GM10847 (cell line): ENCODE results near the gene EPHB2.

Experiments used
- POLR2A ChIP-seq: IDR thresholded peaks from 2 replicates; pipeline ENCODE4 v1.6.1; 2011; ENCODE audit not compliant: insufficient read length; ENCODE audit errors: extremely low read depth

The EPHB2 gene

DNA sequence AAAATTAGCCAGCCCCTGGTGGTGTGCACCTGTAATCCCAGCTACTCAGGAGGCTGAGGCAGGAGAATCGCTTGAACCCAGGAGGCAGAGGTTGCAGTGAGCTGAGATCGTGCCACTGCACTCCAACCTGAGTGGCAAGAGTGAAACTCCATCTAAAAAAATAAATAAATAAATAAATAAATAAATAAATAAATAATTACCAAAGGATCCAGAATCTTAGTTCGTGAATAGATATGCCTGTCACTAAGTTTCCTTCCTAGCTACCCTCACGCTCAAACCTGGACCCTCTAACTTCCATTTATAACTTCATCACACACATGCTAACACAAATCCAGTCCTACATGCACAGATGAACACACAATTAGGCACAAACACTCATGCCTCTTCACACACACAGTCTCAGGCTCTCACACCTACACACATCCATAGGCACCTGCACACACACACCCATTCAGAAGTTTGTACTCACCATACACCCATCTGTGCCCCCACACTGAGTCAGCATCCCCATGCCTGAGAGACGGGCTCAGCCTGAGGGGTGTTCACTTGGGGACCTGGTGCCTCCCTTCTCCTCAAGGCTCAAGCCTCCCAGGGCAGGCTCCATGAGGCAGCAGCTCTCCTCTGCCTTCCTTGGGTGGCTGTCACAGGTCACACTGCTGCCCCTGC lies 200.5 kb downstream of the EPHB2 start:
- no peak for TF ChIP-seq POLR2A

DNA sequence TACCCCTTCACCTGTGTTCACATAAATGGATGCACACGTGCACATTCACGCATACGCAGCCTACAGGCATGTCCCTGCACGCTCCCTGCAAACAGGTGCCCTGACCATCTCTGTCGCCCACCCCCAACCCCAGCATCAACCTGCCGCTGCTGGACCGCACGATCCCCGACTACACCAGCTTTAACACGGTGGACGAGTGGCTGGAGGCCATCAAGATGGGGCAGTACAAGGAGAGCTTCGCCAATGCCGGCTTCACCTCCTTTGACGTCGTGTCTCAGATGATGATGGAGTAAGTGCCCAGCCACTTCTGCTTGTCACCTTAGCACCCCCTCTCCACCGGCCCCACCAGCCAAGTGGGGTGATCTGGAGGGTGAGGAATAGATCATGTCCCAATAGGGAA lies 201.7 kb downstream of the EPHB2 start:
- TF ChIP-seq POLR2A, result no peak

DNA sequence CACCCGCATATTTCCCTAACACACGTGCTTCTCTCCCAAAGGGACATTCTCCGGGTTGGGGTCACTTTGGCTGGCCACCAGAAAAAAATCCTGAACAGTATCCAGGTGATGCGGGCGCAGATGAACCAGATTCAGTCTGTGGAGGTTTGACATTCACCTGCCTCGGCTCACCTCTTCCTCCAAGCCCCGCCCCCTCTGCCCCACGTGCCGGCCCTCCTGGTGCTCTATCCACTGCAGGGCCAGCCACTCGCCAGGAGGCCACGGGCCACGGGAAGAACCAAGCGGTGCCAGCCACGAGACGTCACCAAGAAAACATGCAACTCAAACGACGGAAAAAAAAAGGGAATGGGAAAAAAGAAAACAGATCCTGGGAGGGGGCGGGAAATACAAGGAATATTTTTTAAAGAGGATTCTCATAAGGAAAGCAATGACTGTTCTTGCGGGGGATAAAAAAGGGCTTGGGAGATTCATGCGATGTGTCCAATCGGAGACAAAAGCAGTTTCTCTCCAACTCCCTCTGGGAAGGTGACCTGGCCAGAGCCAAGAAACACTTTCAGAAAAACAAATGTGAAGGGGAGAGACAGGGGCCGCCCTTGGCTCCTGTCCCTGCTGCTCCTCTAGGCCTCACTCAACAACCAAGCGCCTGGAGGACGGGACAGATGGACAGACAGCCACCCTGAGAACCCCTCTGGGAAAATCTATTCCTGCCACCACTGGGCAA lies 202.9 kb downstream of the EPHB2 start:
- TF ChIP-seq POLR2A, result no peak

DNA sequence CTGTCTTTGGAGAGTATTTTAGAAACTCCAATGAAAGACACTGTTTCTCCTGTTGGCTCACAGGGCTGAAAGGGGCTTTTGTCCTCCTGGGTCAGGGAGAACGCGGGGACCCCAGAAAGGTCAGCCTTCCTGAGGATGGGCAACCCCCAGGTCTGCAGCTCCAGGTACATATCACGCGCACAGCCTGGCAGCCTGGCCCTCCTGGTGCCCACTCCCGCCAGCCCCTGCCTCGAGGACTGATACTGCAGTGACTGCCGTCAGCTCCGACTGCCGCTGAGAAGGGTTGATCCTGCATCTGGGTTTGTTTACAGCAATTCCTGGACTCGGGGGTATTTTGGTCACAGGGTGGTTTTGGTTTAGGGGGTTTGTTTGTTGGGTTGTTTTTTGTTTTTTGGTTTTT lies 203.5 kb downstream of the EPHB2 start:
- TF ChIP-seq POLR2A, result no peak

DNA sequence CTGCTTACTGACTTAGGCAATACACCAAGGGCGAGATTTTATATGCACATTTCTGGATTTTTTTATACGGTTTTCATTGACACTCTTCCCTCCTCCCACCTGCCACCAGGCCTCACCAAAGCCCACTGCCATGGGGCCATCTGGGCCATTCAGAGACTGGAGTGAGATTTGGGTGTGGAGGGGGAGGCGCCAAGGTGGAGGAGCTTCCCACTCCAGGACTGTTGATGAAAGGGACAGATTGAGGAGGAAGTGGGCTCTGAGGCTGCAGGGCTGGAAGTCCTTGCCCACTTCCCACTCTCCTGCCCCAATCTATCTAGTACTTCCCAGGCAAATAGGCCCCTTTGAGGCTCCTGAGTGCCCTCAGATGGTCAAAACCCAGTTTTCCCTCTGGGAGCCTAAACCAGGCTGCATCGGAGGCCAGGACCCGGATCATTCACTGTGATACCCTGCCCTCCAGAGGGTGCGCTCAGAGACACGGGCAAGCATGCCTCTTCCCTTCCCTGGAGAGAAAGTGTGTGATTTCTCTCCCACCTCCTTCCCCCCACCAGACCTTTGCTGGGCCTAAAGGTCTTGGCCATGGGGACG lies 204.1 kb downstream of the EPHB2 start:
- no peak for TF ChIP-seq POLR2A

DNA sequence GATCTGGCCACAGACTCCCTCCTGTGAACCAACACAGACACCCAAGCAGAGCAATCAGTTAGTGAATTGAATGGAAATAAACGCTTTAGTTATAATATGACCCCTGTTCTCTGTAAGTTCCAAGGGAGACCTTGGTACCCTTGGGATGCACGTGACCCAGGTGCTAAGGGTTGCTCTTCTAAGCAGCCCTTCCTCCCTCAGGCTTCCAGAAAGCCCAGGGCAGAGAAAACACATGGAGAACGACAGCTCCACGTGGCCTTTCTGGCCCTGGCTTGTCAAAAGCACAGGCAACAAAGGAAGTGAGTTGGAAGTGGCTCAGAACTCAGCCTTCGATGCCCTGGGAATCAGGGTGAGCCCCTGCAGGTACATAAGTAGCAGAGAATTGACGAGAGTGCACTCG lies 204.6 kb downstream of the EPHB2 start:
- TF ChIP-seq POLR2A, result no peak

DNA sequence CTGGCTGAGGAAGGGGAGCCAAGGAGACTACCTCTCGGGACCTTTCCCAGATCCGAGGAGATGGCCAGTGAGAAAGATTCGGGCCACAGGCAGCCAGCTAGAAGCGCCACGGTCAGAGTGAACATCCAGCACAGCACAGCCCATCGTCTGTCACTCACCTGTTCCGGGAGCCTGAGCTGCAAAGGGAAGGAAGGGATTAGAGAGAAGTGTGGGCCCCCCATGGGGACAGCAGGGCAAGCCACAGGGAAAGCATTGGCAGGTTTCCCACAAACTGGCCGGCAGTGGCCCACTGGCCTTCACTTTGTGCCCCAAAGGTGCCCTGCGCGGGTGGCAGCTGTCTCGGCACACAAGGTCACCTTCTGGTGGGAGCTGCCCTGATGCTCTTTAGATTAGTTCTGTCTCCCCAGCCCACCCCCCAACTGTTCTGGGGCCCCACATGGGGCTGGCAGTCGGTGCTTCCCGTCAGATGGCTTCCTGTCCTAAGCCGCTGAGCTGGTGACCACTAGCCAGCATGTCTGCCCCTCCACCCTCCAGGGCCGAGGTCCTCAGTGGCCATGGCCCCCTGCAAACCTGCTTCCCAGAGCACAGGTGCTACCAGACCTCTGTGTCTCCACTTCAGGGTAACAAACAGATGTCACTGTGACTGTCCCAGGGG lies 205.3 kb downstream of the EPHB2 start:
- no peak for TF ChIP-seq POLR2A

DNA sequence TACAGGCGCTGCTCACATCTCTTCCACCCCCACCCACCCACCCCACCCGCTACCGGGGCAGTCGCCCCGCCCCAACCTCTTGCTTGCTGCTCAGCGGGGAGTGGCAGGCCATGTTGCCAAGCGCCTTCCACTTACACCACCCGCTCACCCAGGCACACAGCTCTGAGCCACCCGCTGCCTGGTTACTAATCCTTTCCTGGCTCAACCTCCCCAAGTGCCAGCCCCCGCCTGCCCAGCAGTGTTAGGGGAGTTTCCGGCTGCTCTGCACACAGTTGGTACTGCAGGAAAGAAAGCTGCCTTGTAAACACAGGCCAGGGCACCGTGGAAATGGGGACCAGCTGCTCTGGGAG lies 205.8 kb downstream of the EPHB2 start:
- no peak for TF ChIP-seq POLR2A

DNA sequence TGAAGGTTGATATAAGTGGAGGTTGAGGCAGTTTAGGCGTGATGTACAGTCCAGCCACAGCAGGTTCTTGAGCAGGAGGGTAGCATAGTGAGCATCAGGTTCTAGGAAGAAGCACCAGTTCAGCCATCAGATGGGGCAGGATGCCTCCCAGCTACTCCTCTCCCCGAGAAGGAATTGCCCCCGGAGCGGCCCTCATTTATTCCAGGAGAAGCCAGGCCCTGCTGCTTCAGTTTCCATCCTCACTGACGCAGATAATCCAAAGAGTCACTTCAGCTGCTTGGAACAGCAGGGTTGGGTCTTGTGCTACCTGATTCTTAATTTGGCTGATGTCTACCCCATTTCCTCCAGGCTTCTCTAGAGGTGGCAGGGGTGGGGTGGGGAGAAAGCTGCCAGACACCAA lies 207.3 kb downstream of the EPHB2 start:
- no peak for TF ChIP-seq POLR2A

DNA sequence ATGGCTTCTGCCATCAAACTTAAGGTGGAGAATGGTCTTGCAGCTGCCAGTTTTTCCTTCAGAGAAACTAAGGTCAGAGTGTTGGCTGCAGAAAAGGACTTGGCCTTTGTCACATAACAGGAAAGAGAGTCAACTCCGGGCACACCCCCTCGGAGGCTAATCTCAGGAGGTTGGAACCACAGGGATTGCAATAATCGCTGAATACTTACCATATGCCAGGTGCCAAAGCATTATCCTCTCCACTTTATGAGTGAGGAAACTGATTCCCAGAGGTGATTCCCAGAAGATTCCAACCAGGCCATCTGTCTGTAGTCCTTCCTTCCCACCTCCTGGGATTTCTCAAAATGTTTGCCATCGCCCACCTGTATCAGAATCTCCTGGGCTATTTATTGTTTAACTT lies 208.0 kb downstream of the EPHB2 start:
- no peak for TF ChIP-seq POLR2A

DNA sequence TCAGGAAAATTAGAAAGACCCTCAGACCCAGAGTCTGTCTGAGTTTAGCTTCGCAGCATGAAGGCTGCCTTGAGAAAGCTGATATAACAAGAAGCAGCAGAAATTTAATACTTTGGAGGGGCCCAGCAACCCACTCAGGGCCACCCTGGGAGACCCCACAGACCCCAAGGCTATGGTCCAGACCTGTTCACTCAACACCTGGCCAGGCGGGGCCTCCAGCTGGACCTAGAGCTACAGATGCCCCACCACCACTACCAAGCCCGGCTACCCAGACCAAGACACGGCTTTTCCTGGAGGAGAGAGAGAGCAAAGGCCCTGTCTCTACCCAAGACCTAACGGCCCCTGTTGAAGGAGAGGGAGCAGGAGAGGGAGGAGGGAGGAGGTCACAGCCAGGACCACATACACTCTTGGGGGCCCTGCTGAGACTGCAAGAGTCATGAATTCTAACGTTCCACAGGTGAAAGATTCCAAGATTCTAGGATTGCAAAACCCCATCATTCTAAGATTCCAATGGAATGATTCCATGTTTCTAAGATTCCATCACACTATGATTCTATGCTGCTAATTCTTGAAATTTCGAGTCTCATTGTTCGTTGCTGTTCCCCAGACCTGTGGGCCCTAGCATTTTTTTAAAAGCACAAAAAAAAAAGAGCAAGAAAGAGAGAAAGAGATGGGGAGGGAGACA lies 208.8 kb downstream of the EPHB2 start:
- no peak for TF ChIP-seq POLR2A

DNA sequence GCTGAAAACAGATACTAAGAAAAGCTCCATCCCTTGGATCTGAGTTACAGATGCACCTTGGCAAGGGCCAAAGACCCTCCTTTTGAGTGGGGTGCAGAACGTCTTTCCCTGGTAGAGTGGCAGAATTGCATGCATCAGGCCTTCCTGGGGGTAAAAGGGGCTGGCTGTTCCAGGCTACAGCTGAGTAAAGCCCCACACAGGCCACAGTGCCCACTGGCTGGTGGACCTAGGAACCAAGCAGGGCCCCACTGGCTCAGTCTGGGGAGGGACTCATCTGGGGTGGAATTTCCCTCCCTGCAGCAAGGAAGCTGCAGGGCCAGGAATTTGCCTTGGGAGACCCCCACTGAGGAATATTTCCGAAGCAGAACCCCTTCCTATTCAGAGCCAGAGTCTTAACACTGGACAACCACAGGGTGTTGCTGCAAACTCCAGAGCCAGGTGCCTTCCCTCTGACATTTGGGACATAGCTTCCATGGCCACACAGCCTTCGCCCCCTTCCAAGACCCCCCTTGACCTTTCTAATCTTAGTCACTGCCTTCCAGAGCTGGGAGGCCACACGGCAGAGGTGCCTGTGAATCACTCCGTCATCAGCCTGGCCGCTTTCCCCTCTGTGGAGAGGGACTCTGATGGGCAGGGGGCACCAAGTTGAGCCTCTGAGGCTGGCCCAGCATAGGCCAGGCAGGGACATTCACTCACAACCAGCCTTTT lies 209.5 kb downstream of the EPHB2 start:
- TF ChIP-seq POLR2A, result no peak

DNA sequence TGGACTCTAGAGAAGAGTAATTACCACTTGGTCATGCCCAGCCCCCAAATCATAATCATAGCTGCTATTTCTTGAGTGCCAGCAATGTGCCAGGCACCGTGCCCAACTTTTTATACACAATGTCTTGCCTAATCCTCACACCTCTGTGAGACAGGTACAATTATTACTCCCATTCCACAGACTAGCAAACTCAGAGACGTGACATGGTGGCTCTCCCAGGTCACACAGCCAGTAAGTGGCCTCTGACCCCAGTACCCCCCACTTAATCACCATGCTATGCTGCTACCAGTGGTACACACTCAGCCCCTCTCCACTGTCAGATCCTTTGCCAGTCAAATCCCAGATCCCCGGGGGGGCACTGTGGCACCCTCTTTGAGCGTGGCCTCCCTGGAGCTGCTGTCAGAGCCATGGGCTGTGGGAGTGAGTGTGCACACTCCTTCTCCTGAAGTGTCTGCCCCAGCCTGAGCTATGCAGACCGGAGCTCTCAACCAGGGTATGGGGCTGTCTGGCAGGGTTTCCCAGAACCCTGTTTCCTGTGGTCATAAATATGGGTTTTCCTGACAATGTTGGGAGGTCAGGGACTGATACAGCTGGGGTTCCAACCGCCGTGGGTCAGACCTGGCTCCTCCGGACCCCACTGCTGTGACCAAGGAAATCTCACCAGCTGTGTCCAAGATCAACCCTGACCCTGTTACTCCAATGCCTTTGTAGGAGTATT lies 210.3 kb downstream of the EPHB2 start:
- TF ChIP-seq POLR2A, result no peak

DNA sequence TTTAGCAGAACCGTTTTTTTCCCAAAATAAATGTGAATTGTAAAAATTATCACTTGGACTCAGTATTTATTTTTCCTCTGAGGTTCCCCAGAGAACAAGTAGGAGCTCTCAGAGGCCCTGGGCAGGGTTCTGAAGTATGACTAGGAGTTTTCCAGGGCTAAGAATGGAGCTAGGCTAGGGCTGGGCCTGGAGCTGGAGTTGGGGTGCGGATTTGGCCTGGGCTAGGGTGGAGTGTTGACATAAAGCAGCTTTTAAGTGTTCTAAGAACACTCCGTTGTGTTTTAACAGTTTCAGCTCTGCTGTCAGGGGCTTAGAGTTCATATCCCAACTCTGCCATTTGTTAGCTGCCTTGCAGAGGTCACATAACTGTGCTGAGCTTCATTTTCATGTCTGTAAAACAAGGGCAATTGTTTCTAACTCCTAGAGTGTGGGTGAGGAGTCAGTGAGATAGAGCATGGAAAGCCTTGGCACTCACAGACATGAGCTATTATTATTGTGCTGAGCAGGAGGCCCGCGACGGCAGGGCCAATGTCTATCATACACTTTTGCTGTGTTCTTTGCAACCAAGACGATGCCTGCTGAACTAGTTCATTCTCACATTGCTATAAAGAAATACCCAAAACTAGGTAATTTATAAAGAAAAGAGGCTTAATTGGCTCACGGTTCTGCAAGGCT lies 210.9 kb downstream of the EPHB2 start:
- no peak for TF ChIP-seq POLR2A

DNA sequence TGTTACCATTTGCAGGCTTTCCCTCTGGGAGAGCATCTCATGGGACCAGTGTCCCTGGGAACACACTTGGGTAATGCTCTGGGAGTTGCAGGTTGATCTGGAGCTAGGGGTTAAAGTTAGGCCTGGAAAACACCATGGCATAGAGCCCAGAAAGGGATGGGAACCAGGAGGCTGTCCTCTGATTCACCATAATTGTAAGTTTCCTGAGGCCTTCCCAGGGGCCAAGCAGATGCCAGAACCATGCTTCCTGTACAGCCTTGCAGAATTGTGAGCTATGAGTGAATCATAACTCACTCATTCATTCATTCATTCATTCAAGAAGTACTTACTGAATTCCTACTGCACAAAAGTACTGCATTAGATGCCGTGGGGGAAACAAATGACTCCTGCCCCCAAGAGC lies 212.0 kb downstream of the EPHB2 start:
- no peak for TF ChIP-seq POLR2A
